ENCODE results near the gene TEX36. TPM values are rescaled to one million over a fixed set of nuclear protein-coding genes. Genes with fewer than 3 reads are reported as not detected.

TEX36 gene
- total RNA-seq, 2 experiments from 2014 or later = not detected

GRCh38 chr10:125608474-125608873, 74.5 kb downstream of the TEX36 start:
- H3K27me3 Mint-ChIP-seq = no peaks in the 10 kb centered on the region

GRCh38 chr10:125607689-125608290, 75.2 kb downstream of the TEX36 start:
- Mint-ChIP-seq H3K27me3 (no peaks in the 10 kb centered on the region), H3K36me3 (ENCODE audit: low read depth) (no peaks in the 10 kb centered on the region), H3K27ac (no peak overlapping the region), H3K4me1 (ENCODE audit: low read depth) (no peaks in the 10 kb centered on the region), H3K9me3 (no peaks in the 10 kb centered on the region), H3K4me3 (no peak overlapping the region)
- Histone ChIP-seq H3K27ac (ENCODE audit: low read depth in 1 of 2, low read length in 2 of 2) (no peak overlapping the region), H3K9me3 (ENCODE audit: control insufficient read depth in 1 of 2, insufficient read depth in 1 of 2, low read length in 2 of 2) (peaks cover 0 to 2% of the 10 kb centered on the region in 2 experiments), H3K4me1 (ENCODE audit: insufficient read depth, low read length) (no peaks in the 10 kb centered on the region), H3K27me3 (ENCODE audit: control insufficient read depth in 1 of 2, insufficient read depth in 2 of 2, low read length in 2 of 2) (no peaks in the 10 kb centered on the region), H3K4me3 (ENCODE audit: low read length) (no peak overlapping the region), H3K36me3 (ENCODE audit: insufficient read depth, low read length) (no peaks in the 10 kb centered on the region)
- ChIA-PET CTCF (no interaction called here), POLR2A (no interaction called here)
- DNase-seq (no peak), ATAC-seq (ENCODE audit: poor library complexity) (no peak)
- TF ChIP-seq, protein P1, sequence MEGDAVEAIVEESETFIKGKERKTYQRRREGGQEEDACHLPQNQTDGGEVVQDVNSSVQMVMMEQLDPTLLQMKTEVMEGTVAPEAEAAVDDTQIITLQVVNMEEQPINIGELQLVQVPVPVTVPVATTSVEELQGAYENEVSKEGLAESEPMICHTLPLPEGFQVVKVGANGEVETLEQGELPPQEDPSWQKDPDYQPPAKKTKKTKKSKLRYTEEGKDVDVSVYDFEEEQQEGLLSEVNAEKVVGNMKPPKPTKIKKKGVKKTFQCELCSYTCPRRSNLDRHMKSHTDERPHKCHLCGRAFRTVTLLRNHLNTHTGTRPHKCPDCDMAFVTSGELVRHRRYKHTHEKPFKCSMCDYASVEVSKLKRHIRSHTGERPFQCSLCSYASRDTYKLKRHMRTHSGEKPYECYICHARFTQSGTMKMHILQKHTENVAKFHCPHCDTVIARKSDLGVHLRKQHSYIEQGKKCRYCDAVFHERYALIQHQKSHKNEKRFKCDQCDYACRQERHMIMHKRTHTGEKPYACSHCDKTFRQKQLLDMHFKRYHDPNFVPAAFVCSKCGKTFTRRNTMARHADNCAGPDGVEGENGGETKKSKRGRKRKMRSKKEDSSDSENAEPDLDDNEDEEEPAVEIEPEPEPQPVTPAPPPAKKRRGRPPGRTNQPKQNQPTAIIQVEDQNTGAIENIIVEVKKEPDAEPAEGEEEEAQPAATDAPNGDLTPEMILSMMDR (IDR thresholded peaks at IDR 0.05) = no peak
- intact Hi-C loops (cut with DNase I, micrococcal nuclease) = no loop called here

More at GRCh38 chr10:125608474-125608873, 74.5 kb downstream of the TEX36 start:
- Mint-ChIP-seq H3K27ac (no peak overlapping the region), H3K9me3 (no peaks in the 10 kb centered on the region), H3K4me1 (ENCODE audit: low read depth) (no peaks in the 10 kb centered on the region), H3K4me3 (no peak overlapping the region), H3K36me3 (ENCODE audit: low read depth) (no peaks in the 10 kb centered on the region)
- H3K4me1 ChIP-seq (ENCODE audit: insufficient read depth, low read length) = no peaks in the 10 kb centered on the region
- DNase-seq (no peak), ATAC-seq (ENCODE audit: poor library complexity) (no peak)
- no peak overlapping the region for H3K4me3 ChIP-seq (ENCODE audit: low read length)
- ChIA-PET CTCF (no interaction called here), POLR2A (no interaction called here)
- H3K36me3 ChIP-seq (ENCODE audit: insufficient read depth, low read length) = no peaks in the 10 kb centered on the region
- intact Hi-C loops (cut with DNase I, micrococcal nuclease) = no loop called here
- no peaks in the 10 kb centered on the region for H3K27me3 ChIP-seq (ENCODE audit: control insufficient read depth in 1 of 2, insufficient read depth in 2 of 2, low read length in 2 of 2)
- no peak overlapping the region for H3K27ac ChIP-seq (ENCODE audit: low read depth in 1 of 2, low read length in 2 of 2)
- no peaks in the 10 kb centered on the region for H3K9me3 ChIP-seq (ENCODE audit: control insufficient read depth in 1 of 2, insufficient read depth in 1 of 2, low read length in 2 of 2)
- TF ChIP-seq, protein P1 (IDR thresholded peaks at IDR 0.05) = no peak

DNA sequence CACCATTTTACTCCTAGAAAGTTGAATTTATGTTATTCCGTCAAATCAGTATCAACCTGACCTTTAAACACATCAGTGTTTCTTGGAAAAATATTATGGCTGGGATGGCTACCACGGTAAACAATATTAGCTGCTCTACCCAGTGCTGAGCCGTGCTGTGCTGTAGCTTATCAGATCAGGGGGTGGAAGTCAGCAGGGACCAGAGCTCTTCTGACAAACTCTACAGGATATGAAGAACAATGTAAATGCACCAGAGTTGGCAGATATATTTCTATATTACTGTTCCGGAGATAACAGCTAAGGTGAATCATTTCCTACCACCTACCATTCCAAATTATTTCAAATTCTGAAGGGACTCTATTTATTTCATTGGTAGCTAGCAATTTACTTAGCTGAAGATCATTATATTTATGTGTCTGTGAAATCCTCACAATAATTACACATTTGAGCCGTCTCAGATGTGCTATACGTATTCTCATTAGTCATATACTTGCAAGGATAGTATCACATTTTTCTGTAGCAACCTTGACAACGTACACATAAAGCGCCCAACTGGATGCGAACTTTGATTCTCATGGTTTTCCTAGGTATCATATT, 76.5 kb downstream of the TEX36 start:
- Histone ChIP-seq H3K27me3 (ENCODE audit: control insufficient read depth in 1 of 2, insufficient read depth in 2 of 2, low read length in 2 of 2) (no peaks in the 10 kb centered on the region), H3K27ac (ENCODE audit: low read depth in 1 of 2, low read length in 2 of 2) (no peak overlapping the region), H3K4me1 (ENCODE audit: insufficient read depth, low read length) (no peaks in the 10 kb centered on the region), H3K4me3 (ENCODE audit: low read length) (no peak overlapping the region), H3K36me3 (ENCODE audit: insufficient read depth, low read length) (no peaks in the 10 kb centered on the region), H3K9me3 (ENCODE audit: control insufficient read depth in 1 of 2, insufficient read depth in 1 of 2, low read length in 2 of 2) (peaks cover 0 to 3% of the 10 kb centered on the region in 2 experiments)
- Mint-ChIP-seq H3K36me3 (ENCODE audit: low read depth) (no peaks in the 10 kb centered on the region), H3K27ac (no peak overlapping the region), H3K27me3 (peaks cover 4% of the 10 kb centered on the region), H3K4me1 (ENCODE audit: low read depth) (no peaks in the 10 kb centered on the region), H3K4me3 (no peak overlapping the region), H3K9me3 (no peaks in the 10 kb centered on the region)
- POLR2A ChIA-PET = no interaction called here
- CTCF ChIA-PET = no interaction called here
- ATAC-seq (ENCODE audit: poor library complexity) (no peak), DNase-seq (no peak)
- TF ChIP-seq, protein P1 (IDR thresholded peaks at IDR 0.05) = no peak
- intact Hi-C loops (cut with DNase I, micrococcal nuclease) = no loop called here

Other genes starting within 250 kb of the TEX36 start
- gene EDRF1, start 36.5 kb upstream of the TEX36 start, total RNA-seq = 10 to 100 TPM; 39.0 to 39.8 TPM
- gene MMP21, start 92.7 kb upstream of the TEX36 start, total RNA-seq = under 1 TPM; 0.16 to 0.34 TPM
- gene UROS, start 140.1 kb upstream of the TEX36 start, total RNA-seq = 10 to 100 TPM; 18.2 to 18.6 TPM
- gene BCCIP, start 140.4 kb upstream of the TEX36 start, total RNA-seq = 10 to 100 TPM; 31.2 to 32.7 TPM
- 1 to 10 TPM; 1.3 to 1.7 TPM for gene DHX32, start 198.1 kb upstream of the TEX36 start, total RNA-seq
- gene FANK1, start 213.4 kb upstream of the TEX36 start, total RNA-seq = under 1 TPM in 1 of 2 experiments, not detected in 1; 0.25 TPM

Measured in CD4-positive, alpha-beta T cell (primary cell).